Measurements from ENCODE around the gene CADM3. TPM values are rescaled to one million over a fixed set of nuclear protein-coding genes. Genes with fewer than 3 reads are reported as not detected.
A peak's percentile ranks its signal among the peaks of the same experiment; 100 is the strongest.

The CADM3 gene, protein sequence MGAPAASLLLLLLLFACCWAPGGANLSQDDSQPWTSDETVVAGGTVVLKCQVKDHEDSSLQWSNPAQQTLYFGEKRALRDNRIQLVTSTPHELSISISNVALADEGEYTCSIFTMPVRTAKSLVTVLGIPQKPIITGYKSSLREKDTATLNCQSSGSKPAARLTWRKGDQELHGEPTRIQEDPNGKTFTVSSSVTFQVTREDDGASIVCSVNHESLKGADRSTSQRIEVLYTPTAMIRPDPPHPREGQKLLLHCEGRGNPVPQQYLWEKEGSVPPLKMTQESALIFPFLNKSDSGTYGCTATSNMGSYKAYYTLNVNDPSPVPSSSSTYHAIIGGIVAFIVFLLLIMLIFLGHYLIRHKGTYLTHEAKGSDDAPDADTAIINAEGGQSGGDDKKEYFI
- 10 to 100 TPM in 3 of 4 donors, 1 to 10 TPM in 1; 3.9 to 34.4 (median 12.9) TPM for total RNA-seq

DNA sequence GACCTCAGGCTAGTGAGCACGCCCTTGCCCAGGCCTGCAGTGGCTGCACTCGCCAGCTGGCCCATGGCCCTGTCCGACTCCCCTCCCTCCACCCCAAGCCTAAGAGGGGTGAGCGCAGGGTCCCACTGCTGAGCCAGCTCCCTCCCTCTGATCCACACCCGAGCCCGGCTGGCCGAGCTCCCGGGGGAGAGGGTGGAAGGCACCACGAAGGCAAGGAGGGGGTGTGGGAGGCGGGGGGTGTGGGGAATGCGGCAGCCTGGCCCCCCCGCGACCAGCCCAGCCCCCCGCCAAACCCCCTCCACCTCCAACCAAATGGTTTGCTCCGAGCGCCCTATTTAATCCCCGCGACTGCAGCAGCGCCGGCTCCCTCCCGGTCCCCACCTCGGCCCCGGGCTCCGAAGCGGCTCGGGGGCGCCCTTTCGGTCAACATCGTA lies at the start of gene CADM3:
Gene CADM3 (plus strand): TSS at position 362 of the 434 bp plus-strand sequence. CDS start 151 bp downstream, outside the sequence.
- no peak for TF ChIP-seq CTCF (IDR thresholded peaks at IDR 0.05)
- DNase-seq (ENCODE audit: low spot score) = no peak
- peak; percentile 34 for ATAC-seq (ENCODE audit: low FRiP score)

- TF ChIP-seq CTCF (IDR thresholded peaks at IDR 0.05) = no peak
- peak; percentile 32 for ATAC-seq (ENCODE audit: low FRiP score)
- DNase-seq (ENCODE audit: low spot score) = no peak
Measured at GRCh38 chr1:159122005-159122621, 49.3 kb upstream of the CADM3 start.

DNA sequence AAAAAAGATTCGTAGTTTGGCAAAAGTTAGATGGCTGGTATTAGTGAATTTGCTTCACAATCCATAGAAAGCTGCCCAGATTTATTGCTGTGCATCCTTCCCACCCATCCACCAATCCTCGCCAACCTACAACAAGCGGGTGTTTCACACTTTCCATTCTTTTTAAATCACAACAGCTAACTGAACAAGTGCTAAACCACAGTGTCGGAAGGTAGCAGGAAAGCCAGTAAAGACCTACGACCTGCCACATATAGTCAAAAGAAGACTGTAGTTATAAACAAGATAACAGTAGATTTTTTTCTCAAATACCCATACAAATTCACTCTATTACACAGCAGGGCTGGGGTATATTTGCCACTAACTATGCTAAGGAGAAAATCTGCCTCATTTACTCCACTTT lies 47.8 kb upstream of the CADM3 start:
- TF ChIP-seq CTCF (IDR thresholded peaks at IDR 0.05) = no peak
- no peak for ATAC-seq (ENCODE audit: low FRiP score)
- DNase-seq (ENCODE audit: low spot score) = no peak

- DNase-seq (ENCODE audit: low spot score) (peak; percentile 39), ATAC-seq (ENCODE audit: low FRiP score) (no peak)
- TF ChIP-seq CTCF (IDR thresholded peaks at IDR 0.05) = peak in 1 of 3 donors; percentile 28
Measured at GRCh38 chr1:159132271-159132881, 39.0 kb upstream of the CADM3 start.

GRCh38 chr1:159140474-159140873 lies 30.9 kb upstream of the CADM3 start:
- no peak for TF ChIP-seq CTCF (IDR thresholded peaks at IDR 0.05)
- ATAC-seq (ENCODE audit: low FRiP score) = no peak
- no peak for DNase-seq (ENCODE audit: low spot score)

DNA sequence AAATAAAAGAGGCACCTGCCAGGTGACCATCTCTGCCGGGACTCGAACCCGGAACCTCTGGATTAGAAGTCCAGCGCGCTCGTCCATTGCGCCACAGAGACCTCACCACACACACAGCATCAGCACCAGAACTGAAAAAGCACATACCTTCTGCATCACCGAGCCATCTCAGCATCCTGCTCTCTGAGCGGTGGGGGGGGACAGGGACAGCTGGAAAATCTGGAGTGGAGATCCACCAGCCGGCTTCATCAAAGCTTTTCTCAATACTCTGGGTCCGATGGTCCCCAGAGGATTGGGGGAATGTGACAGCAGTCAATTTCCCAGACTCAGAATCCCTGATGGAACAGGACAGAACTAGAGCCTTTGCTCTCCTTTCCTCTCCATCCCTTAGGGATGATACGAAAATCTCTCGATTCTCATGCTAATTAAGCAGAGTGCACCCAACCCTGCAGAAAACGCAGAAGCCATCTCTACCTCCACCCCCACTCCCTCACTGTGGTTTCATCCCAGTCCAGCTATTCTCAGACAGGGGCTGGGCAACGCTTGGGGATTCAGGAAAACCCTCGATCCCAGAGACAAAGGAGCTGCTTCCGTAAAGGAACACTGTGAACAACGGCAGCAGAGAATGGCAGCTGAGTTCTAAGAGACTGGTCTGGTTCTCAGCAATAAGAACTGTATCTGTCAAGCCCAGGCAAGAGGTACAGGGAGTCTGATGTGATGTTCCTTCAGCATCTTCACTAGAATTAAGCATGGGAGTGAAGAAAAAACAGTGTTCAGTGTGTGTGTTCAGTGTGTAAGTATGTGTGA lies 29.6 kb upstream of the CADM3 start:
- DNase-seq (ENCODE audit: low spot score) = no peak
- ATAC-seq (ENCODE audit: low FRiP score) = no peak
- no peak for TF ChIP-seq CTCF (IDR thresholded peaks at IDR 0.05)

All from omental fat pad (tissue), 4 donors.